ENCODE measurements around the gene NDUFS1. TPM values are rescaled to one million over a fixed set of nuclear protein-coding genes. Genes with fewer than 3 reads are reported as not detected.

Gene NDUFS1
- total and polyA plus RNA-seq, 9 of the 15 experiments (the other 6 are each of a cell fraction or from before 2014, with no cell fraction given) = 75.0 to 130 (median 91.5) TPM

DNA sequence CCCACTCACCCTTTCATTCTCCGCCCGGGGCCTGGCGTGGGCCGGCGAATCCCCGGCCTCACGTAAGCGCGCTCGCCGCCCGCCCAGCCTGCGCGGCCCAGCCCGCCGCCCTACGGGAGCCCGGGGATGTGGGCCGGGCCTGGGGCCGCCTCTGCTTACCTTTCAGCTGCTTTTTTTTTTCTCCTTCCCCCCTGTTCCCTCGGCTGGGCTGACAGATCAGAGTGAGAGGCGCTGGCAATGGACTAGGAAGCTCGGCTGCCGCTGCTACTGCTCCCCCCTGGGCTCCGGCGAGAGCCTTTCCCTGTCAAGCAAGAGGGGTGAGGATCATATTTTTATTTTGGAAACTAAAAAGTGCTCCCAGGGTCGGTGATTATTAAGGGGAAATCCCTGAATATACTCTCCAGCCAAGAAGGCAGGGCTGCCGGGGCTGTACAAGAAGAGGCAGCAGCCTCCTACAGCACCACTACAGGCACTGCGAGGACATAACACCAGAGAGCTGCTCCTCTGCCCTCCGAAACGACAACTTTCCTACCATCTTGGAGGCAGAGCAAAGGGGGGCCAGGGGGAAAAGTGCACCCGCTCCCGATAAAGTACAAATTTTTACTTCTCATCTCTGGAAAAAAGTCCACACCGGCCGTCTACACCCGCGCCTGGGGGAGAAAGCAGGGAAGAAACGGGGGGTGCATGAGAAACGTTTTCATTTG lies 73.3 kb downstream of the NDUFS1 start, which contains the start of gene INO80D (continued):
- no peak for TF ChIP-seq ZNF609 (CRISPR knock-in tag; IDR thresholded peaks at IDR 0.05; ENCODE audit: borderline replicate concordance)
- no peak for TF ChIP-seq C11orf30 (IDR thresholded peaks at IDR 0.05; ENCODE audit: low read depth)
- TF ChIP-seq FOXA3 (CRISPR knock-in tag; conservative IDR thresholded peaks at IDR 0.05 in 1 of 2, IDR thresholded peaks at IDR 0.05 in 1 of 2) = peak in 1 of 2 experiments; percentile 21; a peak in 1 of 4 replicates
- no peak for TF ChIP-seq ADNP (tag; IDR thresholded peaks at IDR 0.05)
- TF ChIP-seq CXXC5 (CRISPR knock-in tag; IDR thresholded peaks at IDR 0.05) = peak; percentile 41; the same call in 1 of the 2 replicates
- peak in 1 of 2 experiments; percentile 71; a peak in 1 of 4 replicates for TF ChIP-seq TEAD1 (CRISPR knock-in tag; IDR thresholded peaks at IDR 0.05)
- TF ChIP-seq ZHX1 (conservative IDR thresholded peaks at IDR 0.05; ENCODE audit: low read length) = no peak
- no peak for TF ChIP-seq ZNF431 (CRISPR knock-in tag; IDR thresholded peaks at IDR 0.05)
- TF ChIP-seq MIER1 (IDR thresholded peaks at IDR 0.05; ENCODE audit: low read depth) = no peak
- no peak for TF ChIP-seq TRIM25 (IDR thresholded peaks at IDR 0.05; ENCODE audit: borderline replicate concordance)
- TF ChIP-seq RBM39 (optimal IDR thresholded peaks at IDR 0.05; ENCODE audit: low read depth, low read length) = no peak
- no peak for TF ChIP-seq NONO (IDR thresholded peaks at IDR 0.05; ENCODE audit: low read depth in 2 of 2, low read length in 1 of 2)
- TF ChIP-seq, protein P1, sequence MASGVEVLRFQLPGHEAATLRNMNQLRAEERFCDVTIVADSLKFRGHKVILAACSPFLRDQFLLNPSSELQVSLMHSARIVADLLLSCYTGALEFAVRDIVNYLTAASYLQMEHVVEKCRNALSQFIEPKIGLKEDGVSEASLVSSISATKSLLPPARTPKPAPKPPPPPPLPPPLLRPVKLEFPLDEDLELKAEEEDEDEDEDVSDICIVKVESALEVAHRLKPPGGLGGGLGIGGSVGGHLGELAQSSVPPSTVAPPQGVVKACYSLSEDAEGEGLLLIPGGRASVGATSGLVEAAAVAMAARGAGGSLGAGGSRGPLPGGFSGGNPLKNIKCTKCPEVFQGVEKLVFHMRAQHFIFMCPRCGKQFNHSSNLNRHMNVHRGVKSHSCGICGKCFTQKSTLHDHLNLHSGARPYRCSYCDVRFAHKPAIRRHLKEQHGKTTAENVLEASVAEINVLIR (CRISPR knock-in tag; IDR thresholded peaks at IDR 0.05) = no peak
- TF ChIP-seq, protein P2, sequence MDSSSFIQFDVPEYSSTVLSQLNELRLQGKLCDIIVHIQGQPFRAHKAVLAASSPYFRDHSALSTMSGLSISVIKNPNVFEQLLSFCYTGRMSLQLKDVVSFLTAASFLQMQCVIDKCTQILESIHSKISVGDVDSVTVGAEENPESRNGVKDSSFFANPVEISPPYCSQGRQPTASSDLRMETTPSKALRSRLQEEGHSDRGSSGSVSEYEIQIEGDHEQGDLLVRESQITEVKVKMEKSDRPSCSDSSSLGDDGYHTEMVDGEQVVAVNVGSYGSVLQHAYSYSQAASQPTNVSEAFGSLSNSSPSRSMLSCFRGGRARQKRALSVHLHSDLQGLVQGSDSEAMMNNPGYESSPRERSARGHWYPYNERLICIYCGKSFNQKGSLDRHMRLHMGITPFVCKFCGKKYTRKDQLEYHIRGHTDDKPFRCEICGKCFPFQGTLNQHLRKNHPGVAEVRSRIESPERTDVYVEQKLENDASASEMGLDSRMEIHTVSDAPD (CRISPR knock-in tag; IDR thresholded peaks at IDR 0.05) = no peak

Measured in K562 (cell line).